Sigmoid colon (tissue), 7 donors: ENCODE results near the gene PMVK. TPM values are rescaled to one million over a fixed set of nuclear protein-coding genes. Genes with fewer than 3 reads are reported as not detected.
"Not testable (repeated sequence)": the region's sequence is repeated elsewhere in the genome, so short reads cannot be mapped to it uniquely, and the experiment has no call there.

Experiments
- DNase-seq: peaks from one replicate; pipeline ENCODE4 v3.0.0-alpha.2; 2019
- H3K27ac ChIP-seq, 4 donors: fragments of 200-600 bp; sonication (generic); one replicate each; pipeline ENCODE4 v1.5.1; 2016 to 2019; ENCODE audit warnings: mild to moderate bottlenecking in 1 of 4
- H3K27me3 ChIP-seq, 3 donors: fragments of 200-600 bp; sonication (generic); one replicate each; pipeline ENCODE4 v1.5.1; 2019; ENCODE audit warnings: mild to moderate bottlenecking in 1 of 3
- H3K36me3 ChIP-seq, 4 donors: fragments of 200-600 bp; sonication (generic); one replicate each; pipeline ENCODE4 v1.5.1; 2016 to 2019
- H3K4me1 ChIP-seq, 4 donors: fragments of 200-600 bp; sonication (generic); one replicate each; pipeline ENCODE4 v1.5.1; 2017 to 2019
- H3K4me3 ChIP-seq, 4 donors: fragments of 200-600 bp; sonication (generic); one replicate each; pipeline ENCODE4 v1.5.1; 2017 to 2019; ENCODE audit warnings: mild to moderate bottlenecking in 2 of 4, moderate library complexity in 1 of 4
- H3K9me3 ChIP-seq, 4 donors: fragments of 200-600 bp in 3 of 4; sonication (generic) in 3 of 4; one replicate each; pipeline versions ENCODE4 v1.5.1 to v1.6.1; 2013 to 2019
- EP300 ChIP-seq, 4 donors: sonication (generic); formaldehyde crosslinking; IDR thresholded peaks; one replicate each; pipeline ENCODE4 v1.6.1; 2017; ENCODE audit warnings: antibody characterized with exemption in 4 of 4
- POLR2A ChIP-seq, 2 donors: fragments of 450-650 bp; IDR thresholded peaks; one replicate each; pipeline ENCODE4 v1.6.1; 2016; ENCODE audit warnings: antibody characterized with exemption in 2 of 2, mild to moderate bottlenecking in 2 of 2, moderate library complexity in 2 of 2
- POLR2AphosphoS5 ChIP-seq, 4 donors: sonication (generic); formaldehyde crosslinking; IDR thresholded peaks; one replicate each; pipeline ENCODE4 v1.6.1; 2017; ENCODE audit warnings: antibody characterized with exemption in 4 of 4
- WGBS, 2 donors: extraction: QIAGEN DNeasy Blood & Tissue Kit; methylation state at CpG; one replicate each; pipeline ENCODE4 v1.1.7; 2013; 5-methylcytosine and 5-hydroxymethylcytosine counted together
- intact Hi-C: fragments of 100-400 bp; cut with DNase I; formaldehyde crosslinking; loops from one replicate; pipeline ENCODE4 v1.15.1; 2023
- polyA plus RNA-seq, 3 donors: library from polyadenylated mRNA; stranded (reverse); fragments of 200-250 nt; gene quantifications; one replicate each; pipeline ENCODE4 v1.2.3, GENCODE V29; 2013
- total RNA-seq, 4 donors: library from RNA; depleted of rRNA; stranded (reverse); fragments of >200 nt; gene quantifications; one replicate each; pipeline ENCODE4 v1.1.0, GENCODE V29; 2016
- TF ChIP-seq, protein P1 (sequence below), 4 experiments: fragments of 450-650 bp in 3 of 4; fragments of 200-600 bp in 1 of 4; IDR thresholded peaks; one replicate each; pipeline ENCODE4 v1.5.1; 2016 to 2019; ENCODE audit warnings: antibody characterized with exemption in 4 of 4, mild to moderate bottlenecking in 3 of 4, moderate library complexity in 2 of 4
- donor health status: healthy with polysubstance abuse.
- donor health status: Bipolar disorder and iron deficiency.
- donor health status: healthy.

The PMVK gene
- total and polyA plus RNA-seq, 7 donors, result 11.1 to 54.1 (median 19.6) TPM

DNA sequence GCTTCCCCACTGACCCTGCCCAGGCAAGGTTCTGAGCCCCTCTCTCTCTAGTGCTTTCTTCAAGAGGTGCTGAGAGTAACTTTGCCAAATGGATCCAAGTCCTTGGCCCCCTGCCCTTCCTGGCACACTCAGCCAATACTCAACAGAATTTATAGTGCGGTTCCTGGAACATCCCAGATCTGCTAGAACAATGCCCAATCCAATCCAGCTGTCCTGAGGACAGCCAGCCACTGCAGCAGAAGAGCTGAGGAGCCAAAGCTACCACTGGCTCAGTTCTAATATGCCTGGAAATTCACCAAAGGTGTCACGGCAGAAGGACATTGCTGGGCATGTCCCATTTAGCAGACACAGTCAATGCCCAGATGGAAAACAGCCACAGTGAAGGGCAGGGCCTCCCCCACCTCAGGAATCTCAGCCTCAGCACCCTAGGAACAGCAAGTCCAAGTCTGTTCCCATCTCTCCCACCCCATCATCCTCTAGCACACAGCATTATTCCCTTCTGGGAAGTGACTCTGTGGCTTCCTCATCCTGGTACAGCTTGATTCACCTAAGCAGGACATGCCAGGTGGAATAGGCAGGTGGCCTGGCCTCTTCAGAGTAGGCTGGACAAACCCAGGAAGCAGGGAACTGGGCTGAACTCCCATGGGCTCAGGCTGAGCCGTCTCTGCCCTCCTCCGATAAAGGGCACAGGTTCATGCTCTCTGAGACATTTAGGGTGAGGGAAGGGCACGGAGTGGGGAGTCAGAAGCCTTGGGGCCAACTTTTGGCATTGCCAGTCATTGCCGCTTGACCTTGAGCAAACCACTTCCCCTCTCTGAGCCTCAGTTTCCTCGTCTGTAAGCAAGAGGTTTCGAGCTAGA lies 24.6 kb downstream of the PMVK start:
- intact Hi-C loops, result no loop called here
- 93 to 94% methylated on average over 8 of the region's 8 CpGs for WGBS, 2 donors

DNA sequence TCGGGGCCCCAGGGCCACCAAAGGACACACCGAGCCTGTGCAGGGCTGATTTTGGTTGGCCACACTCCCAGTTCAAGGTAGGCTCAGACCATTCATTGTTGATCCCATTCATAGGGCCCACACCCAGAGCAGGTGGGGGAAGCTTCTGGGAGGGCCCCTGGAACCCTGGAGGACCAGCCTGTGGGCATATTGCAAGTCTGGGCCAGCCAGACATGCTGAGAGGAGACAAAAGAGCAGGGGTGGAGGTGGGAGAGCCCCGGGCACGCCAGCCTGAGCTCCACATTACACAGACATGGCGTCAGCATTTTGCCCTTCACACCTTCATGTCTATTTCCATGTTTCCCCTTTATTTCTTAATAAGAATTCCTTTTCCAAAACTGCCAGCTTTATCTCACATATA lies 25.7 kb downstream of the PMVK start:
- 91 to 92% methylated on average over 5 of the region's 5 CpGs for WGBS, 2 donors
- TF ChIP-seq POLR2A (IDR thresholded peaks at IDR 0.05) (no peak), EP300 (IDR thresholded peaks at IDR 0.05) (no peak), POLR2AphosphoS5 (IDR thresholded peaks at IDR 0.05) (no peak)
- TF ChIP-seq, protein P1, sequence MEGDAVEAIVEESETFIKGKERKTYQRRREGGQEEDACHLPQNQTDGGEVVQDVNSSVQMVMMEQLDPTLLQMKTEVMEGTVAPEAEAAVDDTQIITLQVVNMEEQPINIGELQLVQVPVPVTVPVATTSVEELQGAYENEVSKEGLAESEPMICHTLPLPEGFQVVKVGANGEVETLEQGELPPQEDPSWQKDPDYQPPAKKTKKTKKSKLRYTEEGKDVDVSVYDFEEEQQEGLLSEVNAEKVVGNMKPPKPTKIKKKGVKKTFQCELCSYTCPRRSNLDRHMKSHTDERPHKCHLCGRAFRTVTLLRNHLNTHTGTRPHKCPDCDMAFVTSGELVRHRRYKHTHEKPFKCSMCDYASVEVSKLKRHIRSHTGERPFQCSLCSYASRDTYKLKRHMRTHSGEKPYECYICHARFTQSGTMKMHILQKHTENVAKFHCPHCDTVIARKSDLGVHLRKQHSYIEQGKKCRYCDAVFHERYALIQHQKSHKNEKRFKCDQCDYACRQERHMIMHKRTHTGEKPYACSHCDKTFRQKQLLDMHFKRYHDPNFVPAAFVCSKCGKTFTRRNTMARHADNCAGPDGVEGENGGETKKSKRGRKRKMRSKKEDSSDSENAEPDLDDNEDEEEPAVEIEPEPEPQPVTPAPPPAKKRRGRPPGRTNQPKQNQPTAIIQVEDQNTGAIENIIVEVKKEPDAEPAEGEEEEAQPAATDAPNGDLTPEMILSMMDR (IDR thresholded peaks at IDR 0.05), result no peak
- Histone ChIP-seq H3K9me3 (no peaks in the 10 kb centered on the region), H3K27me3 (no peaks in the 10 kb centered on the region), H3K36me3 (no peaks in the 10 kb centered on the region), H3K27ac (no peak overlapping the region), H3K4me3 (no peak overlapping the region), H3K4me1 (peaks cover 0 to 8% (median 0%) of the 10 kb centered on the region in 4 donors)
- DNase-seq, result peak; percentile 40
- intact Hi-C loops, result no loop called here

More for the DNA sequence above, 24.6 kb downstream of the PMVK start:
- H3K9me3 ChIP-seq, result no peaks in the 10 kb centered on the region
- no peak overlapping the region for H3K4me3 ChIP-seq
- peak; percentile 50 for DNase-seq
- no peaks in the 10 kb centered on the region for H3K36me3 ChIP-seq
- peaks cover 0 to 8% (median 0%) of the 10 kb centered on the region in 4 donors for H3K4me1 ChIP-seq
- TF ChIP-seq, protein P1 (IDR thresholded peaks at IDR 0.05), result no peak
- TF ChIP-seq POLR2A (IDR thresholded peaks at IDR 0.05), result no peak
- no peak for TF ChIP-seq POLR2AphosphoS5 (IDR thresholded peaks at IDR 0.05)
- TF ChIP-seq EP300 (IDR thresholded peaks at IDR 0.05), result no peak
- H3K27ac ChIP-seq, result no peak overlapping the region
- no peaks in the 10 kb centered on the region for H3K27me3 ChIP-seq

DNA sequence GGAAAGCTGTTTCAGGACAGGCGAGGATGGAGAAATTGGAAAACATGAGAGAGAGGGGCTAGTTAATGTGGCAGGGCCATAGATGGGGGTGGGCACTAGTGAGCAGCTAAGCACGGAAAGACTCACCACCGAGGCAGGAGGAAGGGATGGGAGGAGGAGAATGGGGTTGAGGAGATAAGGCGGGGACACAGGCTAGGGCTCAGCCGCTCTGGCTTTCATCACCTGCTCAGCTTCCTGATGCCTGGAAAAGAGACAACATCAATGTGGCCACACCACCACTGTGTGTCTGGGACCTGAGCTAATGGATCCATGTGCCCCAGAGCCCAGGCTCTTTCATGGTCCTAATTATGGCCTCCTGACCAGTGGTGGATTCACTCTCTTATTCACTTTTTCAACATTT lies 27.6 kb downstream of the PMVK start:
- Histone ChIP-seq H3K27me3 (no peaks in the 10 kb centered on the region), H3K4me1 (peaks cover 0 to 8% (median 0%) of the 10 kb centered on the region in 4 donors), H3K27ac (no peak overlapping the region), H3K36me3 (no peaks in the 10 kb centered on the region), H3K9me3 (no peaks in the 10 kb centered on the region), H3K4me3 (no peak overlapping the region)
- no peak for TF ChIP-seq POLR2A (IDR thresholded peaks at IDR 0.05)
- TF ChIP-seq, protein P1 (IDR thresholded peaks at IDR 0.05), result no peak
- TF ChIP-seq EP300 (IDR thresholded peaks at IDR 0.05), result no peak
- no peak for TF ChIP-seq POLR2AphosphoS5 (IDR thresholded peaks at IDR 0.05)
- no peak for DNase-seq
- WGBS, 2 donors, result 92 to 94% methylated on average over 5 of the region's 5 CpGs
- intact Hi-C loops, result no loop called here

- H3K4me1 ChIP-seq, intact Hi-C loops, H3K36me3 ChIP-seq, DNase-seq, H3K4me3 ChIP-seq, H3K9me3 ChIP-seq, H3K27me3 ChIP-seq, H3K27ac ChIP-seq: not testable (repeated sequence)
- 51 to 80% methylated on average over 3 of the region's 3 CpGs for WGBS, 2 donors
Measured at GRCh38 chr1:154908129-154908528, 28.4 kb downstream of the PMVK start.

DNA sequence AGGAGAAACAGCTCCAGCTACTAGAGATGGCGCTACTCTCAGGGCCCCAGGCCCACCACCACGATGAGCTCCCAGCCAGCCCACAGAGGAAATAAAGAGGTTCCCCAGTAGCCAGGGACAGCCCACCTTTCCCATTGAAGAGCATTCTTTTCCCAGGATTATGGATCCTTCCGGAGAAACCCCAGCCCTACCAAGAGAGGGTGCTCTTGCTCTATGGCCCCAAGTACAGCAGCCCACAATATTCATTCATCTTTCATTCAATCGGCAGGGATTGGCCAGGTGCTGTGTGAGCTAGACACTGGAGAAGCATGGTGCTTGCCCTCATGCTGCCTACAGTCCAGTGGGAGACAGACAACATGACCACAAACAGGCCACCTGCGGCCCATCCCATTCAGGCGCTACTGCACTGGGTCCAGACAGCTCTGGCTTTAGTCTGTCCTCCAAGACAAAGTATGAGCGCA lies 29.9 kb downstream of the PMVK start:
- Histone ChIP-seq H3K4me3 (no peak overlapping the region), H3K9me3 (no peaks in the 10 kb centered on the region), H3K36me3 (no peaks in the 10 kb centered on the region), H3K27ac (no peak overlapping the region), H3K27me3 (no peaks in the 10 kb centered on the region), H3K4me1 (peaks cover 0 to under 1% (median 0%) of the 10 kb centered on the region in 4 donors)
- TF ChIP-seq, protein P1 (IDR thresholded peaks at IDR 0.05), result peak in 3 of 4 experiments; percentile 7 to 33 (median 21)
- TF ChIP-seq EP300 (IDR thresholded peaks at IDR 0.05) (no peak), POLR2AphosphoS5 (IDR thresholded peaks at IDR 0.05) (no peak)
- DNase-seq, result peak; percentile 21
- WGBS, 2 donors, result 73 to 85% methylated on average over 7 of the region's 7 CpGs
- intact Hi-C loops, result no loop called here
